ENCODE measurements around the gene C2orf49. TPM values are rescaled to one million over a fixed set of nuclear protein-coding genes. Genes with fewer than 3 reads are reported as not detected.

Gene C2orf49
- total and polyA plus RNA-seq, 9 of the 15 experiments (the other 6 are each of a cell fraction or from before 2014, with no cell fraction given), result 17.9 to 38.2 (median 25.6) TPM

DNA sequence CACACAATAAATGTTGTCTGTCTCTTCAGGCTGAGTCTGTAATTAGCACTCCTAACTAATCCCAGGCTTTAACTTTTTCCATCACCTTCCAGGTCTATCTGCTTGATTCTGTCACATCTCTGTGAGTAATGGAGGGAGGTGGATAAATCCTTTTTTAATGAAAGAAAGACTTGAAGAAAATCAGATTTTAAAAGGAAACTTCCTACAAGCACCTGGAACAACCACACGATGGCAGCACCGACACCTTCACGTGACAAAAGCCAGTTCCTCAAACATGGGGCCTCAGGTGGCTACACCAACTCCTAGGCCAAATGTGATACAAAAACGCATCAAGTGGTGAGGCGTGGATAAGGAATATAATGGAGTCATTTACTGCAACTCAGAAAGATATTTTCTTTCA is 49.6 kb upstream of the C2orf49 start (continued):
- TF ChIP-seq, protein P1, sequence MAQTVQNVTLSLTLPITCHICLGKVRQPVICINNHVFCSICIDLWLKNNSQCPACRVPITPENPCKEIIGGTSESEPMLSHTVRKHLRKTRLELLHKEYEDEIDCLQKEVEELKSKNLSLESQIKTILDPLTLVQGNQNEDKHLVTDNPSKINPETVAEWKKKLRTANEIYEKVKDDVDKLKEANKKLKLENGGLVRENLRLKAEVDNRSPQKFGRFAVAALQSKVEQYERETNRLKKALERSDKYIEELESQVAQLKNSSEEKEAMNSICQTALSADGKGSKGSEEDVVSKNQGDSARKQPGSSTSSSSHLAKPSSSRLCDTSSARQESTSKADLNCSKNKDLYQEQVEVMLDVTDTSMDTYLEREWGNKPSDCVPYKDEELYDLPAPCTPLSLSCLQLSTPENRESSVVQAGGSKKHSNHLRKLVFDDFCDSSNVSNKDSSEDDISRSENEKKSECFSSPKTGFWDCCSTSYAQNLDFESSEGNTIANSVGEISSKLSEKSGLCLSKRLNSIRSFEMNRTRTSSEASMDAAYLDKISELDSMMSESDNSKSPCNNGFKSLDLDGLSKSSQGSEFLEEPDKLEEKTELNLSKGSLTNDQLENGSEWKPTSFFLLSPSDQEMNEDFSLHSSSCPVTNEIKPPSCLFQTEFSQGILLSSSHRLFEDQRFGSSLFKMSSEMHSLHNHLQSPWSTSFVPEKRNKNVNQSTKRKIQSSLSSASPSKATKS (CRISPR knock-in tag; IDR thresholded peaks at IDR 0.05), result no peak
- TF ChIP-seq PHF20 (IDR thresholded peaks at IDR 0.05; ENCODE audit: partially characterized antibody) (peak; percentile 85), L3MBTL2 (IDR thresholded peaks at IDR 0.05) (peak; percentile 42; the same call in 1 of the 2 replicates), MYC (IDR thresholded peaks at IDR 0.05; ENCODE audit: low read depth, low read length) (0 out of 2 replicates have a peak, but pooled peaks have one; percentile 27), MYC (CRISPR knock-in tag; IDR thresholded peaks at IDR 0.05; ENCODE audit: borderline replicate concordance, low read depth) (no peak), ELF1 (tag; IDR thresholded peaks at IDR 0.05) (peak; percentile 45)
- TF ChIP-seq, protein P2, sequence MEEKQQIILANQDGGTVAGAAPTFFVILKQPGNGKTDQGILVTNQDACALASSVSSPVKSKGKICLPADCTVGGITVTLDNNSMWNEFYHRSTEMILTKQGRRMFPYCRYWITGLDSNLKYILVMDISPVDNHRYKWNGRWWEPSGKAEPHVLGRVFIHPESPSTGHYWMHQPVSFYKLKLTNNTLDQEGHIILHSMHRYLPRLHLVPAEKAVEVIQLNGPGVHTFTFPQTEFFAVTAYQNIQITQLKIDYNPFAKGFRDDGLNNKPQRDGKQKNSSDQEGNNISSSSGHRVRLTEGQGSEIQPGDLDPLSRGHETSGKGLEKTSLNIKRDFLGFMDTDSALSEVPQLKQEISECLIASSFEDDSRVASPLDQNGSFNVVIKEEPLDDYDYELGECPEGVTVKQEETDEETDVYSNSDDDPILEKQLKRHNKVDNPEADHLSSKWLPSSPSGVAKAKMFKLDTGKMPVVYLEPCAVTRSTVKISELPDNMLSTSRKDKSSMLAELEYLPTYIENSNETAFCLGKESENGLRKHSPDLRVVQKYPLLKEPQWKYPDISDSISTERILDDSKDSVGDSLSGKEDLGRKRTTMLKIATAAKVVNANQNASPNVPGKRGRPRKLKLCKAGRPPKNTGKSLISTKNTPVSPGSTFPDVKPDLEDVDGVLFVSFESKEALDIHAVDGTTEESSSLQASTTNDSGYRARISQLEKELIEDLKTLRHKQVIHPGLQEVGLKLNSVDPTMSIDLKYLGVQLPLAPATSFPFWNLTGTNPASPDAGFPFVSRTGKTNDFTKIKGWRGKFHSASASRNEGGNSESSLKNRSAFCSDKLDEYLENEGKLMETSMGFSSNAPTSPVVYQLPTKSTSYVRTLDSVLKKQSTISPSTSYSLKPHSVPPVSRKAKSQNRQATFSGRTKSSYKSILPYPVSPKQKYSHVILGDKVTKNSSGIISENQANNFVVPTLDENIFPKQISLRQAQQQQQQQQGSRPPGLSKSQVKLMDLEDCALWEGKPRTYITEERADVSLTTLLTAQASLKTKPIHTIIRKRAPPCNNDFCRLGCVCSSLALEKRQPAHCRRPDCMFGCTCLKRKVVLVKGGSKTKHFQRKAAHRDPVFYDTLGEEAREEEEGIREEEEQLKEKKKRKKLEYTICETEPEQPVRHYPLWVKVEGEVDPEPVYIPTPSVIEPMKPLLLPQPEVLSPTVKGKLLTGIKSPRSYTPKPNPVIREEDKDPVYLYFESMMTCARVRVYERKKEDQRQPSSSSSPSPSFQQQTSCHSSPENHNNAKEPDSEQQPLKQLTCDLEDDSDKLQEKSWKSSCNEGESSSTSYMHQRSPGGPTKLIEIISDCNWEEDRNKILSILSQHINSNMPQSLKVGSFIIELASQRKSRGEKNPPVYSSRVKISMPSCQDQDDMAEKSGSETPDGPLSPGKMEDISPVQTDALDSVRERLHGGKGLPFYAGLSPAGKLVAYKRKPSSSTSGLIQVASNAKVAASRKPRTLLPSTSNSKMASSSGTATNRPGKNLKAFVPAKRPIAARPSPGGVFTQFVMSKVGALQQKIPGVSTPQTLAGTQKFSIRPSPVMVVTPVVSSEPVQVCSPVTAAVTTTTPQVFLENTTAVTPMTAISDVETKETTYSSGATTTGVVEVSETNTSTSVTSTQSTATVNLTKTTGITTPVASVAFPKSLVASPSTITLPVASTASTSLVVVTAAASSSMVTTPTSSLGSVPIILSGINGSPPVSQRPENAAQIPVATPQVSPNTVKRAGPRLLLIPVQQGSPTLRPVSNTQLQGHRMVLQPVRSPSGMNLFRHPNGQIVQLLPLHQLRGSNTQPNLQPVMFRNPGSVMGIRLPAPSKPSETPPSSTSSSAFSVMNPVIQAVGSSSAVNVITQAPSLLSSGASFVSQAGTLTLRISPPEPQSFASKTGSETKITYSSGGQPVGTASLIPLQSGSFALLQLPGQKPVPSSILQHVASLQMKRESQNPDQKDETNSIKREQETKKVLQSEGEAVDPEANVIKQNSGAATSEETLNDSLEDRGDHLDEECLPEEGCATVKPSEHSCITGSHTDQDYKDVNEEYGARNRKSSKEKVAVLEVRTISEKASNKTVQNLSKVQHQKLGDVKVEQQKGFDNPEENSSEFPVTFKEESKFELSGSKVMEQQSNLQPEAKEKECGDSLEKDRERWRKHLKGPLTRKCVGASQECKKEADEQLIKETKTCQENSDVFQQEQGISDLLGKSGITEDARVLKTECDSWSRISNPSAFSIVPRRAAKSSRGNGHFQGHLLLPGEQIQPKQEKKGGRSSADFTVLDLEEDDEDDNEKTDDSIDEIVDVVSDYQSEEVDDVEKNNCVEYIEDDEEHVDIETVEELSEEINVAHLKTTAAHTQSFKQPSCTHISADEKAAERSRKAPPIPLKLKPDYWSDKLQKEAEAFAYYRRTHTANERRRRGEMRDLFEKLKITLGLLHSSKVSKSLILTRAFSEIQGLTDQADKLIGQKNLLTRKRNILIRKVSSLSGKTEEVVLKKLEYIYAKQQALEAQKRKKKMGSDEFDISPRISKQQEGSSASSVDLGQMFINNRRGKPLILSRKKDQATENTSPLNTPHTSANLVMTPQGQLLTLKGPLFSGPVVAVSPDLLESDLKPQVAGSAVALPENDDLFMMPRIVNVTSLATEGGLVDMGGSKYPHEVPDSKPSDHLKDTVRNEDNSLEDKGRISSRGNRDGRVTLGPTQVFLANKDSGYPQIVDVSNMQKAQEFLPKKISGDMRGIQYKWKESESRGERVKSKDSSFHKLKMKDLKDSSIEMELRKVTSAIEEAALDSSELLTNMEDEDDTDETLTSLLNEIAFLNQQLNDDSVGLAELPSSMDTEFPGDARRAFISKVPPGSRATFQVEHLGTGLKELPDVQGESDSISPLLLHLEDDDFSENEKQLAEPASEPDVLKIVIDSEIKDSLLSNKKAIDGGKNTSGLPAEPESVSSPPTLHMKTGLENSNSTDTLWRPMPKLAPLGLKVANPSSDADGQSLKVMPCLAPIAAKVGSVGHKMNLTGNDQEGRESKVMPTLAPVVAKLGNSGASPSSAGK (IDR thresholded peaks at IDR 0.05), result 0 out of 2 replicates have a peak, but pooled peaks have one; percentile 24
- TF ChIP-seq, protein P3, sequence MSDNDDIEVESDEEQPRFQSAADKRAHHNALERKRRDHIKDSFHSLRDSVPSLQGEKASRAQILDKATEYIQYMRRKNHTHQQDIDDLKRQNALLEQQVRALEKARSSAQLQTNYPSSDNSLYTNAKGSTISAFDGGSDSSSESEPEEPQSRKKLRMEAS (CRISPR knock-in tag; IDR thresholded peaks at IDR 0.05), result peak; percentile 19; the same call in 1 of the 2 replicates
- TF ChIP-seq, protein P4, sequence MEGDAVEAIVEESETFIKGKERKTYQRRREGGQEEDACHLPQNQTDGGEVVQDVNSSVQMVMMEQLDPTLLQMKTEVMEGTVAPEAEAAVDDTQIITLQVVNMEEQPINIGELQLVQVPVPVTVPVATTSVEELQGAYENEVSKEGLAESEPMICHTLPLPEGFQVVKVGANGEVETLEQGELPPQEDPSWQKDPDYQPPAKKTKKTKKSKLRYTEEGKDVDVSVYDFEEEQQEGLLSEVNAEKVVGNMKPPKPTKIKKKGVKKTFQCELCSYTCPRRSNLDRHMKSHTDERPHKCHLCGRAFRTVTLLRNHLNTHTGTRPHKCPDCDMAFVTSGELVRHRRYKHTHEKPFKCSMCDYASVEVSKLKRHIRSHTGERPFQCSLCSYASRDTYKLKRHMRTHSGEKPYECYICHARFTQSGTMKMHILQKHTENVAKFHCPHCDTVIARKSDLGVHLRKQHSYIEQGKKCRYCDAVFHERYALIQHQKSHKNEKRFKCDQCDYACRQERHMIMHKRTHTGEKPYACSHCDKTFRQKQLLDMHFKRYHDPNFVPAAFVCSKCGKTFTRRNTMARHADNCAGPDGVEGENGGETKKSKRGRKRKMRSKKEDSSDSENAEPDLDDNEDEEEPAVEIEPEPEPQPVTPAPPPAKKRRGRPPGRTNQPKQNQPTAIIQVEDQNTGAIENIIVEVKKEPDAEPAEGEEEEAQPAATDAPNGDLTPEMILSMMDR (IDR thresholded peaks at IDR 0.05 in 2 of 3, conservative IDR thresholded peaks at IDR 0.05 in 1 of 3; ENCODE audit: insufficient read depth in 2 of 3, low read depth in 1 of 3, low read length in 3 of 3), result peak; percentile 64 to 77 (median 74)

Data from K562 (cell line).